Tibial artery (tissue), 4 donors: ENCODE measurements around the gene PIP5K1B.

ENCODE experiments used
- DNase-seq, 2 donors: peaks; one replicate each; pipeline ENCODE4 v3.0.0-alpha.2; 2019
- H3K27ac ChIP-seq, 2 donors: fragments of 200-600 bp; sonication (generic) in 1 of 2; 1 replicate in 1 of 2; 2 replicates in 1 of 2; pipeline ENCODE4 v1.5.1; 2018 to 2019; ENCODE audit warnings: mild to moderate bottlenecking in 1 of 2
- H3K27me3 ChIP-seq, 2 donors: fragments of 200-600 bp; sonication (generic) in 1 of 2; one replicate each; pipeline versions ENCODE4 v1.5.1 to v1.6.0; 2016 to 2019
- H3K36me3 ChIP-seq, 3 donors: fragments of 200-600 bp; sonication (generic) in 2 of 3; one replicate each; pipeline ENCODE4 v1.5.1; 2016 to 2019; ENCODE audit warnings: mild to moderate bottlenecking in 2 of 3
- H3K4me1 ChIP-seq, 4 donors: fragments of 200-600 bp; sonication (generic) in 2 of 4; 1 replicate in 3 of 4; 2 replicates in 1 of 4; pipeline ENCODE4 v1.5.1; 2016 to 2019
- H3K4me3 ChIP-seq, 2 donors: fragments of 200-600 bp; sonication (generic) in 1 of 2; 1 replicate in 1 of 2; 2 replicates in 1 of 2; pipeline ENCODE4 v1.5.1; 2018 to 2019; ENCODE audit warnings: mild to moderate bottlenecking in 2 of 2
- H3K9me3 ChIP-seq, 3 donors: fragments of 200-600 bp; sonication (generic) in 1 of 3; one replicate each; pipeline ENCODE4 v1.5.1; 2016 to 2019
- CTCF ChIP-seq, 2 experiments: fragments of 200-600 bp in 1 of 2; fragments of 450-650 bp in 1 of 2; IDR thresholded peaks; one replicate each; pipeline ENCODE4 v1.5.1; 2017 to 2019; ENCODE audit warnings: antibody characterized with exemption in 2 of 2, mild to moderate bottlenecking in 1 of 2, moderate library complexity in 1 of 2
- intact Hi-C: fragments of 100-400 bp; cut with DNase I; formaldehyde crosslinking; loops from one replicate; pipeline ENCODE4 v1.15.0; 2023; ENCODE audit warnings: low total_unique reads

The PIP5K1B gene

DNA sequence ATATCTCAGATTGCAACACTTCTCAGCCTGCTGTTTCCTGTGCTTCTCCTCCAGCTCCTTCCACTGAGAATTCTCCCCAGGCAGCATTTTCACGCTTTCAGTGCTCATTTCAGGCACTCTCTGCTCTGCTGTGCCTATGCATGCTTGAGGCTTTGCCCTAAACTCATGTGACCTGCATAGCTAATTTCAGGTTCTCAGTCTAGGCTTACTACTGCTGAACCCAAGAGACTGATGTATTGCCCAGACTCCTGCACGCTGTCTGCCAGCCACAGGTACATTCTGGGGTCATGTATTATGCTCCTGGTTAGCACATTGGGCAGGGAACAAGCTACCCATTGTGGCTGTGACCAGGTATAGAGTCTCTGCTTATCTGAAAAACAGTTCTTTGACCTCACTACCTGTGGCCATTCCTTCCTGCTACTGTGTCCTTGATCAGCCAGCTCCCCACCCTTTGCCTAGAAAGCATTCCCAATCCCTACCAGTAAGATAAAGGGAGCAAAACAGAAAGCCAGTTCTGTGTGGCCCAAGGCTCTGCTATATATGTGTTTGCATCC is 34.7 kb downstream of the PIP5K1B start:
- peaks cover 0 to 8% (median 0%) of the 10 kb centered on the region in 4 donors for H3K4me1 ChIP-seq
- no peaks in the 10 kb centered on the region for H3K27me3 ChIP-seq
- no peak overlapping the region for H3K27ac ChIP-seq
- DNase-seq: no peak
- no peak for TF ChIP-seq CTCF (IDR thresholded peaks at IDR 0.05)
- no peaks in the 10 kb centered on the region for H3K9me3 ChIP-seq
- H3K4me3 ChIP-seq: no peak overlapping the region
- H3K36me3 ChIP-seq: no peaks in the 10 kb centered on the region
- intact Hi-C loops: no loop called here

GRCh38 chr9:68740561-68740960 is 35.5 kb downstream of the PIP5K1B start:
- Histone ChIP-seq H3K27ac (no peak overlapping the region), H3K9me3 (no peaks in the 10 kb centered on the region), H3K27me3 (no peaks in the 10 kb centered on the region), H3K36me3 (no peaks in the 10 kb centered on the region), H3K4me3 (no peak overlapping the region), H3K4me1 (peaks cover 0 to 8% (median 0%) of the 10 kb centered on the region in 4 donors)
- DNase-seq: no peak
- intact Hi-C loops: no loop called here
- TF ChIP-seq CTCF (IDR thresholded peaks at IDR 0.05): no peak

DNA sequence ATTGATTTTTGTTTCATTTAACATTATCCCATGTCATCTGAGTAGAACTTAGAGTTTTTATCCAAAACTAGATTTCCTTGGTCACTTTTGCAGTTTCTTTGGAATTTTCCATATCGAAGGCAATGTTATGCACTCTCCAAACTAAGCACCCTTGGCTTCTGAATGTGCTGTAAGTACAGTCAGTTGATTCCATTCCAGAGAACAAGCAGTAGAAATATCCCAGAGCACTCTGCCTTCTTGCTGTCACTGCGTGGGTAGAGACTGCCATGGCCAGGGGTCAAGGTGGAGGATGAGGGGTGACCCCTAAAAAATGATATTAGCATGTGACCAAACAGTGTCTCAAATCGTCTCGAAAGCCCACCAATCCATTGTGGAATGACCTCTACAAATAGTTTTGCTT is 36.2 kb downstream of the PIP5K1B start:
- Histone ChIP-seq H3K4me3 (no peak overlapping the region), H3K9me3 (no peaks in the 10 kb centered on the region), H3K4me1 (peaks cover 0 to 8% (median 0%) of the 10 kb centered on the region in 4 donors), H3K27me3 (no peaks in the 10 kb centered on the region), H3K36me3 (no peaks in the 10 kb centered on the region), H3K27ac (no peak overlapping the region)
- intact Hi-C loops: no loop called here
- TF ChIP-seq CTCF (IDR thresholded peaks at IDR 0.05): no peak
- DNase-seq: no peak

DNA sequence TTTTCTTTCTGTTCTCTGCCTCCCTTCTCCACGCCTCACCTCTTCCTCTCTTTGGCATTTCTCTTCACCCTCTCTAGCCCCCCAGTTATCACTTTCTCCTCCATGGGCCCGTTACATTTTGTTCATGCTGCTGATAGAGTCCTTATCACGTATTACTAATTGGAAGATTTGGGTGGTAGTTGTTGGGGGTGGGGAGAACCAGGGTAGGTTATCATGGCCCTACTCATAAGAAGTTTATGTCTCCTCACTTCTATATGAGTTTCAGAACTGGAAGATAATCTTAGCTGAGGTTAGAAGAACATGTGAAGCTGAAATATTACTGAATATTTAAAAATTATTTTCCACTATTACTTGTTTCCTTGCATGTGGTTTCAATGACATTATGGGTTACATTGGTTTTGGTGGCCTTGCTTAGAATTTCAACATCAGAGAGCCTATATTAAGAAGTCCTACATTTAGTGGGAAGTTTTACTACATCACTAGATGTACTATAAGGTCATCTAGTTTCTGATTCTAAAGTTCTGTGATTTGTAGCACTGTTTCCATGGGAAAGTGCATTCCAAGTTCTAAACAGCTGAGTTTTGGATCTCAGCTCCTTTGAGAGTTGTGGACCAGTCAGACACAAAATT is 36.8 kb downstream of the PIP5K1B start:
- Histone ChIP-seq H3K27ac (no peak overlapping the region), H3K4me1 (peaks cover 0 to 8% (median 0%) of the 10 kb centered on the region in 4 donors), H3K36me3 (no peaks in the 10 kb centered on the region), H3K27me3 (no peaks in the 10 kb centered on the region), H3K9me3 (no peaks in the 10 kb centered on the region), H3K4me3 (no peak overlapping the region)
- TF ChIP-seq CTCF (IDR thresholded peaks at IDR 0.05): no peak
- no peak for DNase-seq
- intact Hi-C loops: no loop called here

DNA sequence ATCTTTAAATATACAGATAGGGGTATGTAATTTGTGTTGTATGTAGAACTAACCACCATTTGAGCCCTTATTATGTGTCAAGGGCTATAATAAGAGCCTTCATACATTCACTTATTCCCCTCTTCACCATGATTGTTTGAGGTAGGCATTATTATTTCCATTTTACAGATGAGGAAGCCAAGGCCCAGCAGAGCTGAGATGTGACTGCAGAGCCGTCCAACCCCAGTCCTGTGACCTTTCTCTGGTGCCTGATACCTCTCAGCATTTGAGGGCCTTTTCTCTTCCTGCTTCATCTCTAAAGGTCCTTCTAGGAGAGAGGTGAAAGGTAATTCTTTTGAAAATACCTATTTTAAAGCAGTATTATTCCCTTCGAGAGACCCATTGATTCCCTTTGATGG is 37.3 kb downstream of the PIP5K1B start:
- TF ChIP-seq CTCF (IDR thresholded peaks at IDR 0.05): no peak
- no peak overlapping the region for H3K27ac ChIP-seq
- H3K27me3 ChIP-seq: no peaks in the 10 kb centered on the region
- no peaks in the 10 kb centered on the region for H3K36me3 ChIP-seq
- intact Hi-C loops: no loop called here
- H3K4me3 ChIP-seq: no peak overlapping the region
- H3K9me3 ChIP-seq: no peaks in the 10 kb centered on the region
- no peak for DNase-seq
- H3K4me1 ChIP-seq: peaks cover 0 to 8% (median 0%) of the 10 kb centered on the region in 4 donors
